ENCODE measurements around the gene PLA2G2F. TPM values are rescaled to one million over a fixed set of nuclear protein-coding genes. Genes with fewer than 3 reads are reported as not detected.

Gene PLA2G2F
- polyA plus RNA-seq (2012; ENCODE audit: insufficient read depth, insufficient read length, low read depth), result not detected

DNA sequence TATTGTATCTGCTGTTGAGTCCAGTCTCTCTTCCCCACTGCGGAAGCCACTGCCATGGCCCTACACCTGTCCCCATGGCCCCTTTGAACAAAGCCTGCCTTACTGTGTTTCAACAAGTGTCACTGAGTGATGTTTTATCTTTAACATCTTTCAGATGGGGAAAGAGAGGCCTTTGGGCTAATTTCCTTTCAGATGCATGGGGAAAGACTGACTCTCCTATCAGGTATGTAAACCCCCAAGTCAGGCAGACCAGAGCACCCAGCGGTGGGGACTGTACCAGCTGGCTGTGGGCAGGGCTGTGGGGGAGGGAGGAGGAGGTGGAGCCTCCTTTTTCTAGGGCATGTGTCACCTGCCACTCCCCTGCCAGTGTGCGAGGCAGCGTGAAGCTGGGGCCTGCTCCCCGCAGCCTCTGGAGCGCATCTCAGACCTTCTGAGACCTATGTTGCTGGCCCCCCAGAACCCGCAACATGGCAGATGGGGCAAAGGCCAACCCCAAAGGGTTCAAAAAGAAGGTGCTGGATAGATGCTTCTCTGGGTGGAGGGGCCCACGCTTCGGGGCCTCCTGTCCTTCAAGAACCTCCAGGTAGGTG lies at the start of gene PLA2G2F:
Gene PLA2G2F (plus strand): TSS at position 363 of the 590 bp plus-strand sequence. CDS start 105 bp downstream, at position 468.
- no peak for TF ChIP-seq CTCF (IDR thresholded peaks at IDR 0.05; ENCODE audit: low read depth, low read length)
- Histone ChIP-seq H3K36me3 (no peaks in the 10 kb centered on the region), H3K9me3 (no peaks in the 10 kb centered on the region)

GRCh38 chr1:20089328-20090077 lies 49.6 kb upstream of the PLA2G2F start:
- Histone ChIP-seq H3K27me3 (no peaks in the 10 kb centered on the region), H3K9me3 (no peaks in the 10 kb centered on the region), H3K4me1 (no peaks in the 10 kb centered on the region), H3K4me3 (ENCODE audit: low read depth, low read length) (no peak overlapping the region), H3K36me3 (no peaks in the 10 kb centered on the region)
- no peak for TF ChIP-seq CTCF (IDR thresholded peaks at IDR 0.05; ENCODE audit: low read depth, low read length)
- no peak for DNase-seq

More for the DNA sequence above, at the start of gene PLA2G2F:
- Histone ChIP-seq H3K4me1 (no peaks in the 10 kb centered on the region), H3K27me3 (no peaks in the 10 kb centered on the region), H3K4me3 (ENCODE audit: low read depth, low read length) (no peak within 1 kb of the TSS)
- DNase-seq, result no peak

DNA sequence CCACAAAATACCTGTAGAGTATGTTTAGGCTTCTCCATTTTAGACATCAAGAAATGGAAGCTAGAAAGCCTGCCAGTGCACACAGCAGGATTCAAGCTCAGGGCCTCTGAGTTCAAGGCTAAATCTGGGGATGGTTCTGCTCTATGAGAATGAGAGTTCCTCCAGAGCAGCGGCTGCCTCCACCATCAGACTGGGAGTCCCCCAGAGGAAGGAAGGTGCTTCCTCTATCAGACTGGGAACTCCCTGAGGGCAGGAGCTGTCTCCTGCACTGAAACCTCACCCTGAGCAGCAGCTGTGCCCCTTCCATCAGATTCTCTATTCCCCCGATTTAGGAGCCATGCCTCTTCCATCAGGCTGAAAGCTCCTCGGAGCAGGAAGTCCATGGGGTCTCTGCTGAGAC lies 49.0 kb upstream of the PLA2G2F start:
- H3K4me3 ChIP-seq (ENCODE audit: low read depth, low read length), result no peak overlapping the region
- H3K4me1 ChIP-seq, result no peaks in the 10 kb centered on the region
- no peaks in the 10 kb centered on the region for H3K36me3 ChIP-seq
- H3K9me3 ChIP-seq, result no peaks in the 10 kb centered on the region
- no peak for TF ChIP-seq CTCF (IDR thresholded peaks at IDR 0.05; ENCODE audit: low read depth, low read length)
- H3K27me3 ChIP-seq, result no peaks in the 10 kb centered on the region
- DNase-seq, result no peak

GRCh38 chr1:20090641-20091040 lies 48.5 kb upstream of the PLA2G2F start:
- no peaks in the 10 kb centered on the region for H3K9me3 ChIP-seq
- H3K27me3 ChIP-seq, result no peaks in the 10 kb centered on the region
- DNase-seq, result no peak
- H3K4me1 ChIP-seq, result no peaks in the 10 kb centered on the region
- no peaks in the 10 kb centered on the region for H3K36me3 ChIP-seq
- TF ChIP-seq CTCF (IDR thresholded peaks at IDR 0.05; ENCODE audit: low read depth, low read length), result no peak
- no peak overlapping the region for H3K4me3 ChIP-seq (ENCODE audit: low read depth, low read length)

DNA sequence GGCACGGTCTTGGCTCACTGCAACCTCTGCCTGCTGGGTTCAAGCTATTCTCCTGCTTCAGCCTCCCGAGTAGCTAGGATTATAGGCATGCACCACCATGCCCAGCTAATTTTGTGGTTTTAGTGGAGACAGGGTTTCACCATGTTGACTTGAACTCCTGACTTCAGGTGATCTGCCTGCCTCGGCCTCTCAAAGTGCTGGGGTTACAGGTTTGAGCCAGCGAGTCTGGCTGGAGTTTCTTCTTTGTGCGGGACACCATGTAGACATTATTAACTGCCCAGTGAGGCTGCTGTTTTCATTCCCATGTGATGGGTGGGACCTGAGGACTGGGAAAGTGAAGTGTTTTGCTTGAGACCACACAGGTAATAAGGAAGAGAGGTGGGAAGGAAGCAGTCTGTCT lies 45.8 kb upstream of the PLA2G2F start:
- Histone ChIP-seq H3K4me1 (no peaks in the 10 kb centered on the region), H3K27me3 (no peaks in the 10 kb centered on the region), H3K36me3 (no peaks in the 10 kb centered on the region), H3K4me3 (ENCODE audit: low read depth, low read length) (no peak overlapping the region), H3K9me3 (no peaks in the 10 kb centered on the region)
- TF ChIP-seq CTCF (IDR thresholded peaks at IDR 0.05; ENCODE audit: low read depth, low read length), result no peak
- no peak for DNase-seq

- TF ChIP-seq CTCF (IDR thresholded peaks at IDR 0.05; ENCODE audit: low read depth, low read length), result no peak
- Histone ChIP-seq H3K36me3 (no peaks in the 10 kb centered on the region), H3K9me3 (no peaks in the 10 kb centered on the region), H3K27me3 (no peaks in the 10 kb centered on the region), H3K4me1 (no peaks in the 10 kb centered on the region), H3K4me3 (ENCODE audit: low read depth, low read length) (no peak overlapping the region)
- DNase-seq, result no peak
These were observed 45.2 kb upstream of the PLA2G2F start for GRCh38 chr1:20093940-20094391.

Data from BE2C (cell line).